A549 (cell line): Measurements from ENCODE around the gene NMNAT2.

ENCODE experiments used
- BHLHE40 ChIP-seq: IDR thresholded peaks from 2 replicates; pipeline ENCODE4 v1.6.1; 2012; ENCODE audit warnings: low read depth, low read length, inconsistent platforms
- CTCF ChIP-seq: fragments of >200 bp; sonication (Bioruptor Twin); formaldehyde crosslinking; IDR thresholded peaks from 3 replicates; pipeline ENCODE4 v1.5.1; 2016
- FOSL2 ChIP-seq, 2 experiments: fragments of 450-650 bp in 1 of 2; fragments of >200 bp in 1 of 2; sonication (Bioruptor Twin) in 1 of 2; formaldehyde crosslinking; IDR thresholded peaks; 2 replicates each; pipeline versions ENCODE4 v1.5.0 to v1.6.1; 2016 to 2020; ENCODE audit warnings: mild to moderate bottlenecking in 1 of 2, moderate library complexity in 1 of 2
- KDM1A ChIP-seq: fragments of 200-600 bp; sonication (generic); IDR thresholded peaks from 2 replicates; pipeline ENCODE4 v1.6.1; 2016; ENCODE audit warnings: low read depth, mild to moderate bottlenecking
- KDM5A ChIP-seq: fragments of 200-600 bp; sonication (generic); IDR thresholded peaks from 2 replicates; pipeline ENCODE4 v1.6.1; 2016; ENCODE audit warnings: antibody characterized with exemption, mild to moderate bottlenecking
- MAFK ChIP-seq: fragments of 450-650 bp; IDR thresholded peaks from 2 replicates; pipeline ENCODE4 v1.6.1; 2014; ENCODE audit not compliant: partially characterized antibody
- NFE2L2 ChIP-seq: fragments of 150-350 bp; conservative IDR thresholded peaks from 2 replicates; pipeline ENCODE4 v1.6.1; 2014; ENCODE audit warnings: low read length
- POLR2A ChIP-seq: IDR thresholded peaks from 2 replicates; pipeline ENCODE4 v1.6.1; 2012; ENCODE audit warnings: mild to moderate bottlenecking, low read length
- RNF2 ChIP-seq: fragments of 200-600 bp; sonication (generic); IDR thresholded peaks from 2 replicates; pipeline ENCODE4 v1.6.1; 2016; ENCODE audit warnings: low read depth, mild to moderate bottlenecking, antibody characterized with exemption, moderate library complexity, borderline replicate concordance
- SREBF2 ChIP-seq: fragments of 450-650 bp; IDR thresholded peaks from 2 replicates; pipeline ENCODE4 v1.6.1; 2014; ENCODE audit warnings: mild to moderate bottlenecking, moderate library complexity
- ZSCAN20 ChIP-seq: fragments of 250-450 bp; sonication (Bioruptor Pico); IDR thresholded peaks from 2 replicates; pipeline ENCODE4 v1.8.0; 2022; ENCODE audit warnings: mild to moderate bottlenecking, moderate library complexity

- no peak for TF ChIP-seq MAFK
- TF ChIP-seq RNF2, result no peak
- TF ChIP-seq CTCF, result no peak
- no peak for TF ChIP-seq NFE2L2
- TF ChIP-seq BHLHE40, result no peak
- TF ChIP-seq POLR2A, result no peak
- no peak for TF ChIP-seq ZSCAN20 (CRISPR knock-in tag)
- TF ChIP-seq KDM5A, result no peak
- TF ChIP-seq FOSL2 (IDR thresholded peaks at IDR 0.05), result no peak
- TF ChIP-seq FOSL2 (CRISPR knock-in tag; IDR thresholded peaks at IDR 0.05), result no peak
- TF ChIP-seq KDM1A, result no peak
- no peak for TF ChIP-seq SREBF2
Measured at GRCh38 chr1:183251959-183252450, 166.2 kb downstream of the NMNAT2 start.
